Anterior cingulate cortex (tissue), 58 donors: ENCODE results near the gene STK39.
A peak's percentile ranks its signal among the peaks of the same experiment; 100 is the strongest.

ENCODE experiments used
- DNase-seq, 58 donors: peaks; one replicate each; lab custom pipeline; 2025; lab: John Stamatoyannopoulos, UW

The STK39 gene

GRCh38 chr2:168244318-168244717 lies 3.1 kb downstream of the STK39 start:
- DNase-seq: no peak

- DNase-seq: no peak
These were observed 4.3 kb downstream of the STK39 start for GRCh38 chr2:168243061-168243460.

- no peak for DNase-seq
These were observed 5.6 kb downstream of the STK39 start for GRCh38 chr2:168241746-168242145.

GRCh38 chr2:168241208-168241607 lies 6.2 kb downstream of the STK39 start:
- peak in 2 of 58 donors; percentile 5 to 10 for DNase-seq

GRCh38 chr2:168239281-168239680 lies 8.1 kb downstream of the STK39 start:
- DNase-seq: no peak

GRCh38 chr2:168237741-168238140 lies 9.7 kb downstream of the STK39 start:
- no peak for DNase-seq

GRCh38 chr2:168234407-168235085 lies 12.8 kb downstream of the STK39 start:
- DNase-seq: no peak

- DNase-seq: no peak
These were observed 13.5 kb downstream of the STK39 start for GRCh38 chr2:168233726-168234406.

- DNase-seq: no peak
These were observed 14.2 kb downstream of the STK39 start for GRCh38 chr2:168233166-168233565.

GRCh38 chr2:168231609-168232241 lies 15.7 kb downstream of the STK39 start:
- DNase-seq: peak in 39 of 58 donors; percentile 11 to 74 (median 29)

GRCh38 chr2:168230389-168230788 lies 17.0 kb downstream of the STK39 start:
- DNase-seq: no peak

- no peak for DNase-seq
These were observed 23.0 kb downstream of the STK39 start for GRCh38 chr2:168224346-168224745.

- DNase-seq: no peak
These were observed 25.3 kb downstream of the STK39 start for GRCh38 chr2:168222088-168222487.

GRCh38 chr2:168220965-168221819 lies 26.2 kb downstream of the STK39 start:
- DNase-seq: peak in 1 of 58 donors; percentile 22

GRCh38 chr2:168217920-168218319 lies 29.5 kb downstream of the STK39 start:
- DNase-seq: no peak

GRCh38 chr2:168216351-168217005 lies 30.9 kb downstream of the STK39 start:
- no peak for DNase-seq

GRCh38 chr2:168215813-168216212 lies 31.6 kb downstream of the STK39 start:
- no peak for DNase-seq

GRCh38 chr2:168212866-168213265 lies 34.5 kb downstream of the STK39 start:
- DNase-seq: no peak

GRCh38 chr2:168212167-168212566 lies 35.2 kb downstream of the STK39 start:
- no peak for DNase-seq

GRCh38 chr2:168211664-168212163 lies 35.7 kb downstream of the STK39 start:
- DNase-seq: no peak
